Fibroblast of peridontal ligament (primary cell): Measurements from ENCODE around the gene LUC7L.
"Not testable (repeated sequence)": the region's sequence is repeated elsewhere in the genome, so short reads cannot be mapped to it uniquely, and the experiment has no call there.

Source experiments
- DNase-seq: peaks from one replicate; pipeline ENCODE4 v3.0.0-alpha.2; 2010; ENCODE audit errors: extremely low read depth

Gene LUC7L

DNA sequence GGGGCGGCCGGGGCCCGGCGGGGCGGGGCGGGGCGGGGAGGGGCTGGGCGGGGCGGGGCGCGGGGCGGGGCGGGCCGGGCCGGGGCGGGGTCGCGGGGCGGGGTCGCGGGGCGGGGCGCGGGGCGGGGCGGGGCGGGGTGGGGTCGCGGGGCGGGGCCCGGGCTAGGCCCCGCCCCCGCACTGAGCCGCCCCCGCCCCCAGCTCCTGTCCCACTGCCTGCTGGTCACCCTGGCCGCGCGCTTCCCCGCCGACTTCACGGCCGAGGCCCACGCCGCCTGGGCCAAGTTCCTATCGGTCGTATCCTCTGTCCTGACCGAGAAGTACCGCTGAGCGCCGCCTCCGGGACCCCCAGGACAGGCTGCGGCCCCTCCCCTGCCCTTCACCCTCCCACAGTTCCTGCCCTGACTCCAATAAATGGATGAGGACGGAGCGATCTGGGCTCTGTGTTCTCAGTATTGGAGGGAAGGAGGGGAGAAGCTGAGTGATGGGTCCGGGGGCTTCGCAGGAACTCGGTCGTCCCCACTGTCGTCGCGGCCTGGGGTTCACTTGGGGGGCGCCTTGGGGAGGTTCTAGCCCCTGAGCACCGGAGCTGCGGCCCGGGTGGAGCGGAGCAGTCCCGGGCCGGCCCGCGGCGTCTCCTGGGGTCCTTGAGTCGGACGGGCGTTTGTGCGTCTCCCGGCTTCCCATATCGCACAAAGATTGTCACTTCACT is 64.3 kb downstream of the LUC7L start:
- no peak for DNase-seq

DNA sequence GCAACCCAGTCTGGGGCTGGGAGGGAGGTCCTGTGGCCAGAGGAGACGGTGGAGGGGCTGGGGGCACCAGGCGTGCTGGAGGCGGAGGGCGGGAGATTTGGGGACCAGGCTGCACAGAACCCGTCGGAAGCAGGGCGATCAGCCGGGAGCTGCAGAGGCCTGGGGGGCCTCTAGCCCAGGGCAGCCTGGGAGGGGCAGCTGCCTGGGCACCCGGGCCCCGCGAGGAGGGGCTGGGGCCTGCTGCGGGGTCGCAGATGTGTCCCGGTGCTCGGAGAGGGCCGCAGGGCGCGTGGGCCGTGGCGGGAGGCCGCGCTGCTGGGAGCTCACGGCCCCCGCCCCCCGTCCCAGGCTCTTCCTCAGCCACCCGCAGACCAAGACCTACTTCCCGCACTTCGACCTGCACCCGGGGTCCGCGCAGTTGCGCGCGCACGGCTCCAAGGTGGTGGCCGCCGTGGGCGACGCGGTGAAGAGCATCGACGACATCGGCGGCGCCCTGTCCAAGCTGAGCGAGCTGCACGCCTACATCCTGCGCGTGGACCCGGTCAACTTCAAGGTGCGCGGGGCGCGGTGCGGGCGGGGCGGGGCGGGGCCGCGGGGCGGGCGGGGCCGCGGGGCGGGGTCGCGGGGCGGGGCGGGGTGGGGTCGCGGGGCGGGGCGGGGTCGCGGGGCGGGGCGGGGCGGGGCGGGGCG is 65.0 kb downstream of the LUC7L start:
- DNase-seq = not testable (repeated sequence)

DNA sequence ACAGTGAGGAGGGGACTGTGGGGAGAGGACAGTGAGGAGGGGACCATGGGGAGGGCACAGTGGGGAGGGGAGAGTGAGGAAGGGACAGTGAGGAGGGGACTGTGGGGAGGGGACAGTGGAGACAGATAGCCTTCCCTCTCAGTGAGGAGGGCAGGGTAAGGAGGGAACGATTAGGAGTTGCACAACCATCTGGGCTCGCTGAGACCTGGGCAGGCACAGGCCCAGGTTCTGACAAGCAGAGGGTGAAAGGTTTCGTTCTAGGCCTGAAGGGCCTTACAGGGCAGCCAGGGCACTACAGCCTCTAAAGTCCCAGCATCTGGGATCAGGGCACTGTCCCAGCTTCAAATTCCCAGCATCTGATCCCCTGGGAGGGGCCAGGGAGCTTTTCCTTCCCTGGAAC is 65.6 kb downstream of the LUC7L start:
- not testable (repeated sequence) for DNase-seq

DNA sequence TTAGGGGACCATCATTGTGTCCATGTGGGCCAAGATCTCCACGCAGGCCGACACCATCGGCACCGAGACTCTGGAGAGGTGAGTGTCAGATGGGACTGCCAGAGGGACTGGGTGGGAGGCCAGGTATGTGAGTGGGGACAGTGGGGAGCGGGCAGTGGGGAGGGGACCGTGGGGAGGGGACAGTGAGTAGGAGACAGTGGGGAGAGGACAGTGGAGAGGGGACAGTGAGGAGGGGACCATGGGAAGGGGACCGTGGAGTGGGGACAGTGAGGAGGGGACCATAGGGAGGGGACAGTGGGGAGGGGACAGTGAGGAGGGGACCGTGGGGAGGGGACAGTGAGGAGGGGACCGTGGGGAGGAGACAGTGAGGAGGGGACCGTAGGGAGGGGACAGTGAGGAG is 66.1 kb downstream of the LUC7L start:
- not testable (repeated sequence) for DNase-seq

DNA sequence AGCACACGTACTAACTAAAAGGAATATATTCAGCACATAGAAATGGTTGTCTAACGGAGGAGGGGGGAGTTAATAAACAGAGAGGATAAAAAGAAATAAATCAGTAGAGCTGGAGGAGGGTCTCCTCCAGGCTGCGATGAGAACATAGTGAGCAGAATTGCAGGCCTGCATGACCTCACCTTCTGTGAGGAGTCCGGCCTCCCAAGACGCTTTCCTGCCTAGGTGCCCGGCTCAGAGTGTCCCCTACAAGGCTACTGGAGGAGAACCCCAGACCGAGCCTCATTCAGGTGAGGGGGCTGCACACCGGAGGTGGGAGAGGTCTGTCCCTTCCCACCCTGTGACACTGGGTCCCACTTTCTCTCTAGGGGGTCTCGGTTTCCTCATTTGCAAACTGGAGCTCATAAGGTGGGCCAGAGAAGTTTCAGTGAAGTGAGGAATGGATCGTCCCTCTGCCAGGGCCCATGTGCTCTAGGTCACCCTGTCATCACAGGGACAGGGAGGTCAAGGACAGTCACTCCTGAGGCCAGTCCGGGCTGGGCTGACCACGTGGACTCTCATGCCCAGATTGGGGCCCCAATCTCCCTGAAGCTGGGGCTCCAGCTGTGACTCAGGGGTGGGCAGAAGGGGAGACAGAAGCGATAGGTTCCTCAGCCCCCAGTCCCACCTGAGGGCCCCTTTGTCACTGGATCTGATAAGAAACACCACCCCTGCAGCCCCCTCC is 66.8 kb downstream of the LUC7L start:
- DNase-seq = no peak

DNA sequence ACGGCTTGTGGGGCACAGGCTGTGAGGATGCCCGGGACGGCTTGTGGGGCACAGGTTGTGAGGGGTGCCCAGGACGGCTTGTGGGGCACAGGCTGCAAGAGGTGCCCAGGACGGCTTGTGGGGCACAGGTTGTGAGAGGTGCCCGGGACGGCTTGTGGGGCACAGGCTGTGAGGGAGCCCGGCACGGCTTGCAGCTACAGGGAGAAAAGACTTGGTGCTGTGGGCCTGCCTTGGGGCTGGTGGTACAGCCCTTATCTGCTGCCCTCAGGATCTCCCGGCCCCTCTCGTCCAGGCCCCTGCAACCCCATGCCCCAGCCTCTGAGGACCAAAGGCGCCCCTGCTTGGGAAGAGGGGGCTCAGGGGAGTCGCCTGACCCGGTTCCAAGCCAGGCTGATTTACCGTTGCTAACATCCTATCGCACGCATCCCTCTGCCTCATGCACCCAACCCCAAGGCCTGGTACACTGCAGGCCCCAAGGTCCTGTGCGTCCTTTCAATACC is 68.5 kb downstream of the LUC7L start:
- no peak for DNase-seq

DNA sequence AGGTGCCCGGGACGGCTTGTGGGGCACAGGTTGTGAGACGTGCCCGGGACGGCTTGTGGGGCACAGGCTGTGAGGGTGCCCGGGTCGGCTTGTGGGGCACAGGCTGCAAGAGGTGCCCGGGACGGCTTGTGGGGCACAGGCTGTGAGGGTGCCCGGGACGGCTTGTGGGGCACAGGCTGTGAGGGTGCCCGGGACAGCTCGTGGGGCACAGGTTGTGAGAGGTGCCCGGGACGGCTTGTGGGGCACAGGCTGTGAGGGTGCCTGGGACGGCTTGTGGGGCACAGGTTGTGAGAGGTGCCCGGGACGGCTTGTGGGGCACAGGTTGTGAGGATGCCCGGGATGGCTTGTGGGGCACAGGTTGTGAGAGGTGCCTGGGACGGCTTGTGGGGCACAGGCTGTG is 69.0 kb downstream of the LUC7L start:
- DNase-seq = not testable (repeated sequence)

DNA sequence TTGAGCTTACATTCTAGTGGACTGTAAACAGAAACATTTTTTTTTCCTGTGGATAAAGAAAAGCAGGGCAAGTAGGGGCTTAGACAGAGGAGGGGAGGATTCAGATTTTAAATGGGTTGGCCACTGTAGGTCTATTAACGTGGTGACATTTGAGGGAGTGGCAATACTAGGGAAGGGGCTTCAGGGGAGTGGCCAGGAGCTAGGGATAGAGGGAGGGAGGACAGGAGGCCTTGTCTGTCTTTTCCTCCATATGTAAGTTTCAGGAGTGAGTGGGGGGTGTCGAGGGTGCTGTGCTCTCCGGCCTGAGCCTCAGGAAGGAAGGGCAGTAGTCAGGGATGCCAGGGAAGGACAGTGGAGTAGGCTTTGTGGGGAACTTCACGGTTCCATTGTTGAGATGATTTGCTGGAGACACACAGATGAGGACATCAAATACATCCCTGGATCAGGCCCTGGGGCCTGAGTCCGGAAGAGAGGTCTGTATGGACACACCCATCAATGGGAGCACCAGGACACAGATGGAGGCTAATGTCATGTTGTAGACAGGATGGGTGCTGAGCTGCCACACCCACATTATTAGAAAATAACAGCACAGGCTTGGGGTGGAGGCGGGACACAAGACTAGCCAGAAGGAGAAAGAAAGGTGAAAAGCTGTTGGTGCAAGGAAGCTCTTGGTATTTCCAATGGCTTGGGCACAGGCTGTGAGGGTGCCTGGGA is 70.0 kb downstream of the LUC7L start:
- DNase-seq = no peak

DNA sequence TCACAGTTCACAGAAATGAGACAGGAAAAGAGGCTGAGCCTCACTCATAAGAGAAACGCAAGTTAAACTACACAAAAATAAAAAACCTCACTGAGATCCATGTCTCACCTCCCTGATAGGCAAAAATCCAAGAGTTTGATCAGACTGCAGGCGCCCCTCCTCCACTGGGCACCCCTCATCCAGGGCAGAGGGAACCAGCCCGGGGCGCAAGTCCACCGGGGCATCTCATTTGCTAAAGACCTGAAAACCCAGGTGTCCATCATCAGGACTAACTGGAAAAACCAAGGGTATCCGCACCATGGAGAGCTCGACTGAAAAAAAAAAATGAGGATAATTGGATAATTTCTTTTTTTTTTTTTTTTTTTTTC is 74.2 kb downstream of the LUC7L start:
- DNase-seq = no peak

DNA sequence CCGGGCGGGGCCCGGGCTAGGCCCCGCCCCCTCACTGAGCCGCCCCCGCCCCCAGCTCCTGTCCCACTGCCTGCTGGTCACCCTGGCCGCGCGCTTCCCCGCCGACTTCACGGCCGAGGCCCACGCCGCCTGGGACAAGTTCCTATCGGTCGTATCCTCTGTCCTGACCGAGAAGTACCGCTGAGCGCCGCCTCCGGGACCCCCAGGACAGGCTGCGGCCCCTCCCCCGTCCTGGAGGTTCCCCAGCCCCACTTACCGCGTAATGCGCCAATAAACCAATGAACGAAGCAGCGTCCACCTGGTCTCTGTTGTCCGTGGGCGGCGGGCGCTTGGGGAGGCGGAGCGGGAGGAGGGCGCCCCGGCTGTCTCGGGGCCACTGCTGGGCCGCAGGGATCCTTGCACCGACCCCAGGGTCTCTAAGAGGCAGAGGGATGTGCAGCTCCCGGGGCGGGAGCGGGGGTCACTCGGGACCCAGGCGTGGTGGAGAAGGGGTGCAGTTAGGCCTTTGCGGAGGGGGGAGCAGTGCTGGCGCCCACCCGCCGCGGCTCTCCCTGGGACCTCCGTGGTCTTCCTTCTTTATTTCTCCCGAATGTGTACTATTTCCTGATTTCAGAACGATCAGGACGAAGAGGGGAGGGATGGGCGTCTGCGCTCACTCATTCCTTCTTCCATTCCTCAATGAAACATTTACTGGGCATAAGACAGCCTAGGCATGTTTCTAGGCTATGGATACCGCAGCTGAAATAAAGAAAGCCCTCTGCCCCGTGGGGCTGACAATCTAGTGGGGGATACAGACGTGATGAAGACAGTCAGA is 74.8 kb downstream of the LUC7L start:
- DNase-seq = no peak

DNA sequence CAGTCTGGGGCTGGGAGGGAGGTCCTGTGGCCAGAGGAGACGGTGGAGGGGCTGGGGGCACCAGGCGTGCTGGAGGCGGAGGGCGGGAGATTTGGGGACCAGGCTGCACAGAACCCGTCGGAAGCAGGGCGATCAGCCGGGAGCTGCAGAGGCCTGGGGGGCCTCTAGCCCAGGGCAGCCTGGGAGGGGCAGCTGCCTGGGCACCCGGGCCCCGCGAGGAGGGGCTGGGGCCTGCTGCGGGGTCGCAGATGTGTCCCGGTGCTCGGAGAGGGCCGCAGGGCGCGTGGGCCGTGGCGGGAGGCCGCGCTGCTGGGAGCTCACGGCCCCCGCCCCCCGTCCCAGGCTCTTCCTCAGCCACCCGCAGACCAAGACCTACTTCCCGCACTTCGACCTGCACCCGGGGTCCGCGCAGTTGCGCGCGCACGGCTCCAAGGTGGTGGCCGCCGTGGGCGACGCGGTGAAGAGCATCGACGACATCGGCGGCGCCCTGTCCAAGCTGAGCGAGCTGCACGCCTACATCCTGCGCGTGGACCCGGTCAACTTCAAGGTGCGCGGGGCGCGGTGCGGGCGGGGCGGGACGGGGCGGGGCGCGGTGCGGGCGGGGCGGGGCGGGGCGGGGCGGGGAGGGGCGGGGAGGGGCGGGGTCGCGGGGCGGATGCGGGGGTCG is 75.6 kb downstream of the LUC7L start:
- DNase-seq = not testable (repeated sequence)

DNA sequence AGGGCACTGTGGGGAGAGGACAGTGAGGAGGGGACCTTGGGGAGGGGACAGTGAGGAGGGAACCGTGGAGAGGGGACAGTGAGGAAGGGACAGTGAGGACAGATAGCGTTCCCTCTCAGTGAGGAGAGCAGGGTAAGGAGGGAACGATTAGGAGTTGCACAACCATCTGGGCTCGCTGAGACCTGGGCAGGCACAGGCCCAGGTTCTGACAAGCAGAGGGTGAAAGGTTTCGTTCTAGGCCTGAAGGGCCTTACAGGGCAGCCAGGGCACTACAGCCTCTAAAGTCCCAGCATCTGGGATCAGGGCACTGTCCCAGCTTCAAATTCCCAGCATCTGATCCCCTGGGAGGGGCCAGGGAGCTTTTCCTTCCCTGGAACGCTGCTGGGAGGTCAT is 76.1 kb downstream of the LUC7L start:
- DNase-seq = not testable (repeated sequence)

DNA sequence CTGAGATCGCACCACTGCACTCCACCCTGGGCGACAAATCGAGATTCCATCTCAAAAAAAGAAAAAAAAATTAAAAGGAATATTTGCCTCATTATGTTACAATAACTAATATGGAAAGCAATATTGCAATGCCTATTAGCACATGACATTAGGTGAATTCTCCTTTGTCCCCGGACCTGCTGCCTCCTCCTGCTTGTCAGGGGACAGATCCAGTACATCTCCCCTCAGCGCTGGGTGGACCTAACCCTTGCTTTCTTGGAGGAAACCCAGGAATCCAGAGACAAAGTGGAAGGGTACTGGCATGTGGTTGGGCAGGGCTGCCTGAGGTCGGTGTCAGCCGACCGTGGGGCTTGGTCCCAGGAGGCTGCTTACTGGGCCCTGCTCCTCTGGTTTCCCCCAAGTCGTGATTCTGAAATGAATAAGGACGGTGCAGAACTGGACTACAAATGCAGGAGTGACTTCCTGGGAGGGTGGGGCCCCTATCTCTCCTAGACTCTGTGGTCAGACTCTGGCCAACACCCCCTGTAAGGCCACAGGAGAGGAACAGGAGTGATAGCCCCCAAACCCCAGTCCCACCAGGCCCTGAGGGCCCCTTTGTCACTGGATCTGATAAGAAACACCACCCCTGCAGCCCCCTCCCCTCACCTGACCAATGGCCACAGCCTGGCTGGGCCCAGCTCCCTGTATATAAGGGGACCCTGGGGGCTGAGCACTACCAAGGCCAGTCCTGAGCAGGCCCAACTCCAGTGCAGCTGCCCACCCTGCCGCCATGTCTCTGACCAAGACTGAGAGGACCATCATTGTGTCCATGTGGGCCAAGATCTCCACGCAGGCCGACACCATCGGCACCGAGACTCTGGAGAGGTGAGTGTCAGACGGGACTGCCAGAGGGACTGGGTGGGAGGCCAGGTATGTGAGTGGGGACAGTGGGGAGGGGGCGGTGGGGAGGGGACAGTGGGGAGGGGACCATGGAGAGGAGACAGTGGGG is 76.8 kb downstream of the LUC7L start, which contains the start of gene HBZ:
HBZ (plus strand) TSS at position 504 of the 988 bp plus-strand sequence; CDS start at position 770, 266 bp downstream.
- no peak for DNase-seq

DNA sequence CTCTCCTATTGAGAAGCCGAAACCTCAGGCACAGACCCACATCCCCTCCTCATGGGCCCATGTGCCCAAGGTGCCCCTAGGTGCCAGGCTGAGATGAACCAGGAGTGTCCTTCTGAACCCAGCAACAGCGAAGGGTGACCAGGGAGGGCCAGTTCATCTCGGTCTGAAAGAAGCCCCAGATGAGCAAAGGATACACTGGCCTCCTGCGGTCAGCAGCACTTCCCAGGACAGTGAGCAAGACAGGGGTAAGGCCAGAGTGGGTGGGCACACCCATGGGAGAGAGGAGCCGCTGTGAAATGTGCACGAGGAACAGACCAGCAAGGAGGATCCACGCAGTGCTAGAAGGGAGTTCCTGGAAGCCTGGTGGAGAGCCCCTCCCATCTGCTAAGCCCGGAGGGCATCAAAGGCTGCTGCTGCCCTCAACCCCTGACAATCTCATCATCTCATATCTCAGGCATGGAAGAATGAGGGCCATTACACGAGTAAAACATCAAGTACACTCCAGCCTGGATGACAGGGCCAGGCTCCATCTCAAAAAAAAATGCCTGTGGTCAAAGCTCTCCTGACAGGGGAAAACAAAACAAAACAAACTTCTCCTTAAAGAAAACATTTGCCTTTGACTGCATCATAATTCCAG is 80.1 kb downstream of the LUC7L start:
- peak; percentile 48 for DNase-seq

DNA sequence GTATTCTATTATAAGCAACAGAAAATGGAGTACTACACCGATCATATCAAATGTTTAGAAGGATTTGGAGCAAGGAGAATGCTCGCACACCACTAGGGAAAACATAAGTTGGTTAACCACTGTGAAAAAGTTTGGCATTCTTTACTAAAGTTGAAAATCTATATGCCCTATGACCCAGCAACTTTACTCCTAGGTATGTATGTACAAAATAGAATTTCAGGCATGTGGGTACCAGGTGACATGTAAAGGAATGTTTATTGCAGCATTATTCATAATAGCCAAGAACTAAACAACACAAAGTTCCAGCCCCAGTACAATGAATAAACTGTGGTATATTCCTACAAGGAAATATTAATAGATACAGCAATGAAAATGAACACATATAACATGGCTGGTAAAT is 82.6 kb downstream of the LUC7L start:
- no peak for DNase-seq

DNA sequence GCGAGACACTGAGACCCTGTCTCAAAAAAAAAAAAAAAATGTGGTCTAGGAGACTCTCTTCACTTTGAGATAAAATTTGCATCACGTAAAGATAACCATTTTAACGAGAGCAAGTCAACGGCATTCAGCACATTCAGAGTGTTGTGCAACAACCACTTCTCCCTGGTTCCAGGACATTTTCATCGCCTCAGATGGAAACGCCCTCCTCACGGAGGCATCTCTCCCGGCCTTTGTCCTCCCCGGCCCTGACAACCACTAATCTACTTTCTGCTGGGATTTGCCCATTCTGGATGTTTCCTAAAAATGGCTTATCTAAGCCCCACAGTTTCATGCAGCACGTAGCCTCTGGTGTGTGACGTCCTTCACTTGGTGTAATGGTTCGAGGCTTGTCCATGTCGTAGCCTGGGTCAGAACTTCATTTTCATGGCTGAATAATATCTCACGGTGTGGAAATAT is 84.4 kb downstream of the LUC7L start:
- DNase-seq = no peak

DNA sequence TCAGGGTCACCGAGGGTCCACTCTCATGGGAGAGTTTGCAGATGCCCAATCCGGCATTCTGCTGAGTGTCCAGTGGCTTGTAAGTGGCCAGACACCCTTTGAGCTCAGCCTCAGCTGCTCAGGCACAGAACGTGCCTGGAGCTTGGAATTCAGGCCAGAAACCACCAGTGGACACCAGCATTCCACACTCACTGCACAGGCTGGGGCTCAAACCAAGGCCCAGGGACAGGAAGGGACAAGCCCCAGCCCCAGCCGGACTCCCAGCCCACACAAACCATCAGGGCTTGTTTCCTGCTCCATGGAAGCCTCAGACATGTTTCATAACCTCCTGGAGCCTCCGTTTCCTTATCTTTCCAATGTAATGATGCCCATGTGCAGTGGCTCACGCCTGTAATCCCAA is 85.8 kb downstream of the LUC7L start:
- no peak for DNase-seq

DNA sequence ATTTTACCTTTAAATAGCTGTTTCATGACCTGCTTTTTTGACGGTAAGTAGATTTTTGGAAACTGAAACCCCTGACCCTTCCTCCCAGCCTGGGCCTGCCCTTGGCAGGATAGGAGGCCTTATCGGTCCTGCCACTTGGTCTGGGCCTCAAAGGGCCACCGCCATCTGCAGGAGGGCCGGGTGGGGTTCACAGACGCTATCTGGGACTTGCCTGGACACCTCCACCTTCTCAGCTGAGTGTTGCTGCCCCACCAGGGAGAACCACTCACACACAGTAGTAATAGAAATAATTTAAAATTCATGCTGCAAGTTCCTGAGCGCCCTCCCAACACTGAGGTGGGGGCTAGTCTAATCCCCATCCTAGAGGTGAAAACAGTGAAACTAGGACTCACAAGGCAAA is 86.2 kb downstream of the LUC7L start:
- no peak for DNase-seq
